Parathyroid adenoma (tissue), 2 donors: ENCODE measurements around the gene NLRP9.
"Not testable (repeated sequence)": the region's sequence is repeated elsewhere in the genome, so short reads cannot be mapped to it uniquely, and the experiment has no call there.

Experiments
- H2AFZ ChIP-seq: fragments of 300-600 bp; sonication (generic); one replicate; pipeline ENCODE4 v1.7.0; 2017; ENCODE audit warnings: antibody characterized with exemption, mild to moderate bottlenecking
- H3K27ac ChIP-seq: fragments of 300-600 bp; sonication (generic); one replicate; pipeline ENCODE4 v1.7.0; 2017
- H3K27me3 ChIP-seq: fragments of 300-600 bp; sonication (generic); one replicate; pipeline ENCODE4 v1.7.0; 2017; ENCODE audit warnings: low read length; ENCODE audit not compliant: control insufficient read depth, insufficient read depth
- H3K36me3 ChIP-seq: fragments of 300-600 bp; sonication (generic); one replicate; pipeline ENCODE4 v1.7.0; 2017; ENCODE audit warnings: low read length; ENCODE audit not compliant: control insufficient read depth, insufficient read depth
- H3K4me1 ChIP-seq: fragments of 300-600 bp; sonication (generic); one replicate; pipeline ENCODE4 v1.7.0; 2017; ENCODE audit warnings: control low read depth
- H3K4me2 ChIP-seq: fragments of 300-600 bp; sonication (generic); one replicate; pipeline ENCODE4 v1.7.0; 2017; ENCODE audit warnings: low read length
- H3K4me3 ChIP-seq: fragments of 300-600 bp; sonication (generic); one replicate; pipeline ENCODE4 v1.7.0; 2017; ENCODE audit warnings: low read depth, low read length
- H3K79me2 ChIP-seq: fragments of 300-600 bp; sonication (generic); one replicate; pipeline ENCODE4 v1.7.0; 2017; ENCODE audit warnings: control low read depth
- H3K9ac ChIP-seq: fragments of 300-600 bp; sonication (generic); one replicate; pipeline ENCODE4 v1.7.0; 2017; ENCODE audit warnings: mild to moderate bottlenecking
- H3K9me3 ChIP-seq: fragments of 300-600 bp; sonication (generic); one replicate; pipeline ENCODE4 v1.7.0; 2017; ENCODE audit warnings: low read length; ENCODE audit not compliant: control insufficient read depth
- CTCF ChIP-seq: fragments of 300-600 bp; sonication (generic); IDR thresholded peaks from one replicate; pipeline ENCODE4 v1.7.0; 2017; ENCODE audit warnings: antibody characterized with exemption, mild to moderate bottlenecking
- donor health status: primary hyperparathyroidism.

NLRP9 gene

GRCh38 chr19:55723491-55723890, 14.7 kb downstream of the NLRP9 start:
- Histone ChIP-seq H3K9ac (no peak overlapping the region), H3K27me3 (no peaks in the 10 kb centered on the region), H3K79me2 (no peaks in the 10 kb centered on the region), H3K4me1 (no peaks in the 10 kb centered on the region), H2AFZ (no peak overlapping the region), H3K36me3 (no peaks in the 10 kb centered on the region), H3K27ac (no peak overlapping the region), H3K4me2 (no peak overlapping the region), H3K9me3 (peaks cover 3% of the 10 kb centered on the region), H3K4me3 (no peak overlapping the region)
- TF ChIP-seq CTCF, result no peak

GRCh38 chr19:55720801-55721200, 17.4 kb downstream of the NLRP9 start:
- no peak overlapping the region for H3K4me3 ChIP-seq
- H3K27me3 ChIP-seq, result no peaks in the 10 kb centered on the region
- H3K4me2 ChIP-seq, result no peak overlapping the region
- no peaks in the 10 kb centered on the region for H3K4me1 ChIP-seq
- peaks cover 3% of the 10 kb centered on the region for H3K9me3 ChIP-seq
- H2AFZ ChIP-seq, result no peak overlapping the region
- no peaks in the 10 kb centered on the region for H3K36me3 ChIP-seq
- TF ChIP-seq CTCF, result no peak
- no peak overlapping the region for H3K9ac ChIP-seq
- H3K79me2 ChIP-seq, result no peaks in the 10 kb centered on the region
- H3K27ac ChIP-seq, result no peak overlapping the region

GRCh38 chr19:55720214-55720746, 17.9 kb downstream of the NLRP9 start:
- Histone ChIP-seq H3K9ac (no peak overlapping the region), H3K27ac (no peak overlapping the region), H3K4me1 (no peaks in the 10 kb centered on the region), H3K9me3 (peaks cover 3% of the 10 kb centered on the region), H3K79me2 (no peaks in the 10 kb centered on the region), H3K4me2 (no peak overlapping the region), H3K27me3 (no peaks in the 10 kb centered on the region), H3K4me3 (no peak overlapping the region), H2AFZ (no peak overlapping the region), H3K36me3 (no peaks in the 10 kb centered on the region)
- TF ChIP-seq CTCF, result no peak

- not testable (repeated sequence) for H3K36me3 ChIP-seq, H3K79me2 ChIP-seq, H3K4me2 ChIP-seq, H3K27me3 ChIP-seq, H3K4me3 ChIP-seq, H3K9ac ChIP-seq, H3K4me1 ChIP-seq, H3K27ac ChIP-seq, H3K9me3 ChIP-seq, H2AFZ ChIP-seq
Measured at GRCh38 chr19:55717879-55718711, 20.1 kb downstream of the NLRP9 start.

- Histone ChIP-seq H3K27me3 (no peaks in the 10 kb centered on the region), H3K4me3 (no peak overlapping the region), H3K36me3 (no peaks in the 10 kb centered on the region), H3K4me1 (no peaks in the 10 kb centered on the region), H3K4me2 (no peak overlapping the region), H3K79me2 (no peaks in the 10 kb centered on the region), H3K9me3 (peaks cover 3% of the 10 kb centered on the region), H2AFZ (no peak overlapping the region), H3K9ac (no peak overlapping the region), H3K27ac (no peak overlapping the region)
- no peak for TF ChIP-seq CTCF
Measured at GRCh38 chr19:55717251-55717650, 21.0 kb downstream of the NLRP9 start.
